22Rv1 (cell line): Measurements from ENCODE around the gene CACNB4.

Experiments
- H3K27ac ChIP-seq: fragments of 450-650 bp; 2 replicates; pipeline ENCODE4 v1.5.1; 2017
- ZFX ChIP-seq: fragments of 450-650 bp; IDR thresholded peaks from 2 replicates; pipeline ENCODE4 v1.6.1; 2017; ENCODE audit warnings: antibody characterized with exemption, borderline replicate concordance
- TF ChIP-seq, protein P1 (sequence below): fragments of 450-650 bp; IDR thresholded peaks from 2 replicates; pipeline ENCODE4 v1.5.1; 2017; ENCODE audit warnings: mild to moderate bottlenecking

CACNB4 gene

DNA sequence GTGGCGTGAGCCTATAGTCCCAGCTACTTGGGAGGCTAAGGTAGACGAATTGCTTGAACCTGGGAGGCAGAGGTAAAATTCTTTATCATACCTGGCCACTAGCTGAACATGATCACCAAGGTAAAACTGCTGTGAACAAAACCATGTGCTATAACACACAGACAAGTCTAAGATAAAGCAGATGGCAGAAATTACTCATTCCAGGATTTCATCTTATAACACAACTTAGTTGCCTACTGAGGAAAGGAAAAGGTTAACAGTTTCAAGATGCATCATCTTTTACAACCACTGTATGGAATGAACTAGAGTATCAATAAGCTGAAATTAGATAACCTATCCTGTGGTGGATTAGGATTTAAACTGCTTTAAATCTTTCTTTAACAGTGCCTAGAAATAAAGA is 278.9 kb downstream of the CACNB4 start:
- H3K27ac ChIP-seq, result no peak overlapping the region
- no peak for TF ChIP-seq ZFX
- TF ChIP-seq, protein P1, sequence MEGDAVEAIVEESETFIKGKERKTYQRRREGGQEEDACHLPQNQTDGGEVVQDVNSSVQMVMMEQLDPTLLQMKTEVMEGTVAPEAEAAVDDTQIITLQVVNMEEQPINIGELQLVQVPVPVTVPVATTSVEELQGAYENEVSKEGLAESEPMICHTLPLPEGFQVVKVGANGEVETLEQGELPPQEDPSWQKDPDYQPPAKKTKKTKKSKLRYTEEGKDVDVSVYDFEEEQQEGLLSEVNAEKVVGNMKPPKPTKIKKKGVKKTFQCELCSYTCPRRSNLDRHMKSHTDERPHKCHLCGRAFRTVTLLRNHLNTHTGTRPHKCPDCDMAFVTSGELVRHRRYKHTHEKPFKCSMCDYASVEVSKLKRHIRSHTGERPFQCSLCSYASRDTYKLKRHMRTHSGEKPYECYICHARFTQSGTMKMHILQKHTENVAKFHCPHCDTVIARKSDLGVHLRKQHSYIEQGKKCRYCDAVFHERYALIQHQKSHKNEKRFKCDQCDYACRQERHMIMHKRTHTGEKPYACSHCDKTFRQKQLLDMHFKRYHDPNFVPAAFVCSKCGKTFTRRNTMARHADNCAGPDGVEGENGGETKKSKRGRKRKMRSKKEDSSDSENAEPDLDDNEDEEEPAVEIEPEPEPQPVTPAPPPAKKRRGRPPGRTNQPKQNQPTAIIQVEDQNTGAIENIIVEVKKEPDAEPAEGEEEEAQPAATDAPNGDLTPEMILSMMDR, result no peak

DNA sequence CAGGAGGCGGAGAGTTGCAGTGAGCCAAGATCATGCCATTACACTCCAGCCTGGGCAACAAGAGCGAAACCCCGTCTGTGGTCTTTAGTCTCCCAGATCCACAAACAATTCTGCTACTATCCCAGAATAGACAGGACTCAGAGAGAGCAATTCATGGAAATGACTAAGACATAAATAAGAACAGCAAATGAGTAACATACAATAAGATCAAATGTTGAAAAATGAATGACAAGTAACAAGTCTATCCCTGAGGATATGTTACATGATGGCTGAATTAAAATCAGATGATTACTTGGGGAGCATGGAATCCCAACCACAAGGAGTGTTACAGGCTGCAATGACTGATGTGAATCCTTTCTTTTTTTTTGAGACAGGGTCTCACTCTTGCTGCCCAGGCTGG is 280.9 kb downstream of the CACNB4 start:
- TF ChIP-seq, protein P1, result no peak
- no peak for TF ChIP-seq ZFX
- no peak overlapping the region for H3K27ac ChIP-seq

DNA sequence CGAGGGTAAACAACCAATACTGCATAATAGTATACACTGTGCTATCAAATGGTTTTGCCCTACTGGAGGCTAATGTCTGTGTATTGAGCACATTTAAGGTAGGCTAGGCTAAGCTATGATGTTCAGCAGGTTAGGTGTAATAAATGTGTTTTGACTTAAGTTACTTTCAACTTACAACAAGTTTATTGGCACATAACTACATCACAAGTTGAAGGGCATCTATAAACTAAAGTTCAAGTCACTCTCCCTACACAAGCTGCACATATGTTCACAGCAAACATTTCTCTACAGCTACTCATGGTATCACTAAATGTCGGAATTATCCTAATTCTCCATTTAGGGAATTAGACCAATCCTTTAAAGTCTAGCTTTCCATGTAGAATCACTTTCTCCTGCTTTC is 282.0 kb downstream of the CACNB4 start:
- H3K27ac ChIP-seq, result no peak overlapping the region
- no peak for TF ChIP-seq ZFX
- TF ChIP-seq, protein P1, result no peak

DNA sequence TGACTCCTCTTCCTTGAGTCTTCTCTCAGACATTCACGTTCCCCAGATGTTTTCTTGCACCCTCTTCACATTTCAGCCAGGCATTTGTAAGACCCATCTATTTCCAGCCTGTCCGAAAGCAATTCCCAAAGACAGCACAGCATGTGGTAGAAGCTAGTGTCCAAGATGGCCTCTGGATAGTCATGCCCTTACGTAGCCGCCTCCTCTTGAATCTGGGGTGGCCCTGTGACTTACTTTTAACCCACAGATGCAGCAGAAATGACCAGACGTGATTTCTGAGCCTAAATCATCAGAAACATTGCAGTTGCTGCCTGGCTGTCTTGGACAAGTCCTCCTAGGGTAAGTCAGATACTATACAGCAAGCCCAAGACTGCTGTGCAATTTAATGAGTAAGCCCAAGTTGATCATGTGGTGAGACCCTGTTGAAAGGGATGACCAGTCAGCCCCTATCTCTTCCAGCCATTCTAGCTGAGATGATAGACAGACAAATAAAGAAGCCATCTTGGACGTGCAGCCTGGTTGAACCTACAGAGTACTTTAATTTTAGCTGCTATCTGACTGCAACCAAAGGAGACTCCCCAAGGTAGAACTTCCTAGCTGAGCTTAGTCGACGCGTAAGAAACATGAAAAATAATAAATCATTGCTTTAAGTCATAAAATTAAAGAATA is 282.9 kb downstream of the CACNB4 start:
- no peak overlapping the region for H3K27ac ChIP-seq

DNA sequence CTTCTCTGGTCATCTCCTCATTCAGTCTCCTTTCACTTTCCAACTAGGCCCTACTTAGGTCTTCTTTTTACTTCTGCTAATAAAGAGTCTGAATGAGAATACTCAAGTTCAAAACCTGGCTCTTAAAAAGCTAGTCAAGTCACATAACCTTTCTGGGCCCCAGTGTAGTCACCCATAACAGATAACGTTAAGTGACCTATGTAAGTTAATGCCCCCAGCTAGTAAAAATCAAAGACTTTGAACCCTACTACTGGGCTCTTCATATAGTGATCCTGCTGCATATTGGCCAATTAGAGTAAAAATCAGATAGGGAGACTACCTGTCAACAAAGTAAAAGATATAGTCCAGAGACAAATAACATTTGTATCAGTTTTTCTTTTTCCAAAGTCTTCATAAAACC is 288.4 kb downstream of the CACNB4 start:
- TF ChIP-seq, protein P1, result no peak
- H3K27ac ChIP-seq, result no peak overlapping the region

More for the DNA sequence above, 282.9 kb downstream of the CACNB4 start:
- TF ChIP-seq, protein P1, result no peak
- no peak for TF ChIP-seq ZFX

DNA sequence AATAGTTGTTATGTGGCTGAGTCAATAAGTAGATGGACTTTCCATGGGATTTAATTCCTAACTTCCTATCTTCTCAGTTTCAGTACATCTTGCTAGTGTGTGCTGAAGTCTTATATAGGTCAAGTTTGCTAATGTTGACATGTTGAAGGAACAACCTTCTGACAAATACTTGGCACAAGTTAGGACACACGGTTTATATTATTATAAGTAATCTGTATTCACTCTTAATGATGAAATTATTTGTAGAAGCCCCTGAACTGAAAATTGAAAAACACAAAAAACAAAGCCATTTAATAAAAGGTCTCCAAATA is 289.8 kb downstream of the CACNB4 start:
- H3K27ac ChIP-seq, result no peak overlapping the region
- TF ChIP-seq ZFX, result no peak
- TF ChIP-seq, protein P1, result no peak

DNA sequence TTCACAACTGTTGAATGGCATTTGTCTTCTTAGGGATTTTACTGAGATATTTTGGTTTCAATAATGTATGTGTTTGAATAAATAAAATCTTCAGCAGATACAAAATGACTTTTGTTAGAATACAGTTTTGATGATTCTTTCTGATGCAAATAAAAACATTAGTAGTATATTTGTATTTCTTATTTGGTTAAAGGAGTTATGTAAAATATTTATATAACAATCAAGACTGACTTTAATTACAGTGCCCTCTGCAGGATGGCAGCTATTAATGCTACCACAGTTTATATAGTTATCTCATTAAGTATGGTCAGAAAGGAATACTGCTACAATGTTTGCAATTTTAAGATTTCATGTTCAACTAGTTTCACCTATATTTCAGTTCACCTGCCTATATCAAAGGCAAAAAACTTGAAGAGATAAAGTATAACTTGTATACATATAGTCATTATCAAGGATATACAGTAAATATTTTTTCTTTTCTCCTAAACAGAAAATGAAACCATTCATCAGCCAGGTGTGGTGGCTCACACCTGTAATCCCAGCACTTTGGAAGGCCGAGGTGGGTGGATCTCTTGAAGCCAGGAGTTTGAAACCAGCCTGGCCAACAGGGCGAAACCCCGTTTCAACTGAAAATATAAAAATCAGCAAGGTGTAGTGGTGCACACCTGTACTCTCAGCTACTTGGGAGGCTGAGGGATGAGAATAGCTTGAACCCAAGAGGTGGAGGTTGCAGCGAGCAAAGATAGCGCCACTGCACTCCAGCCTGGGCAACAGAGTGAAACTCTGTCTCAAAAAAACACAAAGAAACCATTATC is 290.4 kb downstream of the CACNB4 start:
- TF ChIP-seq, protein P1, result peak; percentile 69
- no peak for TF ChIP-seq ZFX
- no peak overlapping the region for H3K27ac ChIP-seq
